ENCODE results near the gene SYT17.
A peak's percentile ranks its signal among the peaks of the same experiment; 100 is the strongest.

The SYT17 gene

GRCh38 chr16:19153876-19154275 is 14.2 kb upstream of the SYT17 start (continued):
- TF ChIP-seq ZNF518A (tag by site-specific recombination; conservative IDR thresholded peaks at IDR 0.05; ENCODE audit: low read depth) (peak; percentile 82), ZNF777 (tag by site-specific recombination; IDR thresholded peaks at IDR 0.05; ENCODE audit: borderline replicate concordance) (no peak), PRDM4 (tag by site-specific recombination; IDR thresholded peaks at IDR 0.05) (no peak), ZNF580 (tag by site-specific recombination; IDR thresholded peaks at IDR 0.05) (0 out of 2 replicates have a peak, but pooled peaks have one; percentile 38), SETDB1 (IDR thresholded peaks at IDR 0.05; ENCODE audit: insufficient read length, low read length) (peak; percentile 89), ZNF629 (tag by site-specific recombination; IDR thresholded peaks at IDR 0.05) (peak; percentile 22; the same call in 1 of the 2 replicates), ZFP37 (tag by site-specific recombination; IDR thresholded peaks at IDR 0.05) (no peak), REPIN1 (tag by site-specific recombination; IDR thresholded peaks at IDR 0.05; ENCODE audit: low read depth) (no peak), SALL2 (tag by site-specific recombination; IDR thresholded peaks at IDR 0.05; ENCODE audit: borderline replicate concordance) (no peak), ZBTB26 (tag by site-specific recombination; optimal IDR thresholded peaks at IDR 0.05) (no peak), SP3 (tag by site-specific recombination; IDR thresholded peaks at IDR 0.05) (0 out of 2 replicates have a peak, but pooled peaks have one; percentile 25), WT1 (tag by site-specific recombination; IDR thresholded peaks at IDR 0.05) (no peak), ZNF169 (tag by site-specific recombination; IDR thresholded peaks at IDR 0.05) (no peak), YY2 (tag by site-specific recombination; IDR thresholded peaks at IDR 0.05) (peak; percentile 65; the same call in 1 of the 2 replicates), ZBTB44 (tag by site-specific recombination; IDR thresholded peaks at IDR 0.05) (no peak), ZIC2 (tag by site-specific recombination; IDR thresholded peaks at IDR 0.05) (no peak), ZSCAN5A (tag by site-specific recombination; IDR thresholded peaks at IDR 0.05) (no peak), ZNF658 (tag by site-specific recombination; IDR thresholded peaks at IDR 0.05) (no peak), ZNF624 (tag by site-specific recombination; IDR thresholded peaks at IDR 0.05) (no peak), HOXA7 (CRISPR knock-in tag; IDR thresholded peaks at IDR 0.05; ENCODE audit: borderline replicate concordance) (no peak), ZNF548 (tag by site-specific recombination; IDR thresholded peaks at IDR 0.05) (no peak), ZNF623 (tag by site-specific recombination; IDR thresholded peaks at IDR 0.05) (no peak), TRIM28 (IDR thresholded peaks at IDR 0.05; ENCODE audit: borderline replicate concordance, low read length) (no peak), KLF10 (tag by site-specific recombination; IDR thresholded peaks at IDR 0.05) (no peak)
